Activated CD4-positive, alpha-beta T cell treated with anti-CD3 and anti-CD28 coated beads for 1 hour (primary cell): ENCODE results near the gene ARL2BP.

ENCODE experiments used
- DNase-seq: peaks from one replicate; pipeline ENCODE4 v3.0.0-alpha.2; 2020

Gene ARL2BP

GRCh38 chr16:57284209-57284951, 39.3 kb downstream of the ARL2BP start, which contains the start of gene PLLP:
Gene PLLP (minus strand): TSS chr16:57284672. CDS start chr16:57284540, 132 bp downstream.
- DNase-seq: peak; percentile 22

- DNase-seq: no peak
Observed at GRCh38 chr16:57284952-57285363, 39.9 kb downstream of the ARL2BP start.

GRCh38 chr16:57285379-57285778, 40.3 kb downstream of the ARL2BP start:
- no peak for DNase-seq

GRCh38 chr16:57289391-57290257, 44.6 kb downstream of the ARL2BP start:
- no peak for DNase-seq

- no peak for DNase-seq
Observed at GRCh38 chr16:57297856-57298255, 52.8 kb downstream of the ARL2BP start.

GRCh38 chr16:57299009-57299718, 54.1 kb downstream of the ARL2BP start:
- peak; percentile 15 for DNase-seq

GRCh38 chr16:57299719-57300386, 54.8 kb downstream of the ARL2BP start:
- peak; percentile 73 for DNase-seq

- peak; percentile 99 for DNase-seq
Observed at GRCh38 chr16:57300387-57301125, 55.5 kb downstream of the ARL2BP start.

- no peak for DNase-seq
Observed at GRCh38 chr16:57301126-57301817, 56.2 kb downstream of the ARL2BP start.
